HG03097 (cell line): Measurements from ENCODE around the gene CDC42.
A peak's percentile ranks its signal among the peaks of the same experiment; 100 is the strongest.
"Not testable (repeated sequence)": the region's sequence is repeated elsewhere in the genome, so short reads cannot be mapped to it uniquely, and the experiment has no call there.

Experiments used
- ATAC-seq: cut with Tn5 transposase; IDR thresholded peaks from one replicate; pipeline ENCODE4 v1.9.1; 2021; ENCODE audit not compliant: unreplicated experiment, low FRiP score

CDC42 gene

GRCh38 chr1:22052115-22053016 lies at the start of gene CDC42:
Gene CDC42, plus strand, starts transcription at chr1:22052709. Its CDS starts 25,770 bp downstream, at chr1:22078479.
- ATAC-seq = peak; percentile 81

- ATAC-seq = not testable (repeated sequence)
Observed at GRCh38 chr1:22002875-22003274, 49.6 kb upstream of the CDC42 start.

GRCh38 chr1:22003959-22004358 lies 48.5 kb upstream of the CDC42 start:
- not testable (repeated sequence) for ATAC-seq

GRCh38 chr1:22005261-22006149 lies 47.0 kb upstream of the CDC42 start:
- ATAC-seq = not testable (repeated sequence)

- not testable (repeated sequence) for ATAC-seq
Observed at GRCh38 chr1:22006736-22007135, 45.8 kb upstream of the CDC42 start.

- not testable (repeated sequence) for ATAC-seq
Observed at GRCh38 chr1:22007262-22007661, 45.2 kb upstream of the CDC42 start.

GRCh38 chr1:22009566-22009965 lies 42.9 kb upstream of the CDC42 start:
- ATAC-seq = not testable (repeated sequence)

- ATAC-seq = not testable (repeated sequence)
Observed at GRCh38 chr1:22012752-22013151, 39.8 kb upstream of the CDC42 start.

GRCh38 chr1:22014575-22015206 lies 37.8 kb upstream of the CDC42 start:
- ATAC-seq = not testable (repeated sequence)

GRCh38 chr1:22018583-22019559 lies 33.6 kb upstream of the CDC42 start:
- ATAC-seq = peak; percentile 65

- ATAC-seq = no peak
Observed at GRCh38 chr1:22021061-22021460, 31.4 kb upstream of the CDC42 start.

GRCh38 chr1:22024485-22025367 lies 27.8 kb upstream of the CDC42 start:
- peak; percentile 32 for ATAC-seq

- ATAC-seq = peak; percentile 68
Observed at GRCh38 chr1:22025368-22026155, 26.9 kb upstream of the CDC42 start.

- no peak for ATAC-seq
Observed at GRCh38 chr1:22026924-22027289, 25.6 kb upstream of the CDC42 start.

GRCh38 chr1:22030057-22030456 lies 22.5 kb upstream of the CDC42 start:
- no peak for ATAC-seq

GRCh38 chr1:22030473-22030872 lies 22.0 kb upstream of the CDC42 start:
- no peak for ATAC-seq

GRCh38 chr1:22031214-22031962 lies 21.1 kb upstream of the CDC42 start:
- ATAC-seq = no peak
